Skin epidermis (tissue), 12 donors: ENCODE results near the gene GPR171.

Experiments
- H3K27ac ChIP-seq, 21 experiments: fragments of 200-600 bp; sonication (generic) in 11 of 21; one replicate each; pipeline ENCODE4 v1.5.0; 2020; ENCODE audit warnings: mild to moderate bottlenecking in 3 of 21, inconsistent platforms in 2 of 21, moderate library complexity in 2 of 21
- H3K4me3 ChIP-seq, 7 experiments: fragments of 200-600 bp; sonication (generic) in 2 of 7; one replicate each; pipeline ENCODE4 v1.5.0; 2020; ENCODE audit warnings: inconsistent platforms in 2 of 7, mild to moderate bottlenecking in 2 of 7, moderate library complexity in 1 of 7

GPR171 gene

DNA sequence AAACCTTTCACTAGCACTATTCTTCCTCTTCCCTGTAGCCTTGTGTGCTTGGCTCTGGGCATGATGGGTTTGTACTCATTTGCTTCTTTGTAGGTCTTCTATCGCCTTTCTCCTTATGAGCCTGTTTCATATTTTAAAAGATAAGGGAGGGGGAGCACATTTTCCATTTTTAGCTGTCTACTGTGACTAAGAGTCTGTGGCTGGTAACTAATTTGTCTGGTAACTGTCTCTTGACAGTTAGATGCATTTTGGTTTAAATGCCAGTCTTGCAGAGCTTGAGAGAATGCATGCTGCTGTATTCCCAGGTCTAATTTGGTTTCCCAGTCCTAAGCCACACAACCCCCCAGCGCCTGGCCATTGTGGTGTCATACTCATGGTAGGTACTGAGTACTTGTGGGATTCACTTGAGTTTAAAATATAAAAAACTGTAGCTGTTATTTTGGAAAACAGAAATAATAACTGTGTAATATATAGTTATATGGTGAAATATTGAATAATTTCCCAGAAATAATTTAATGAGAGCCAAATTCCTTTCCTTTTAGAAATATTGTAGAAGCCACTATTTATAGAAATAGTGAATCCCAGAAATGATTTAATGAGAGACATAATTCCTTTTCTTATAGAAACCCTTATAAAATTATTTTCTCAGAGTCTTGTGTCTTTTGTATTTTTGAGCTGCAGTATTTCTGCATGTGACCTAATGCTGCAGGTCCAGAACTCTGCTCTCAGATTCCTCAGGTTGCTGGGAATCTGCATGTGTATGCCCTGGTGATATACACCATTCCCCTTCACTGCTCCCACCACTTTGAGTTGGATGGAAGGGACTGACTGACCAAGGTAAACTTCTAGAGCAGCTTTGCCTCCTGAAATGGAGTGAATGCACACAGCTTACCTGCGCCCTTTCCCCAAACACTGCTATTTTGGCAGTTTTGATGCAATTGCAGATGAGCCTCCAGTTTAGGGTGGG lies 13.9 kb upstream of the GPR171 start:
- Histone ChIP-seq H3K4me3 (no peak overlapping the region), H3K27ac (peak overlapping the region in 1 of 21 experiments; percentile 10)

DNA sequence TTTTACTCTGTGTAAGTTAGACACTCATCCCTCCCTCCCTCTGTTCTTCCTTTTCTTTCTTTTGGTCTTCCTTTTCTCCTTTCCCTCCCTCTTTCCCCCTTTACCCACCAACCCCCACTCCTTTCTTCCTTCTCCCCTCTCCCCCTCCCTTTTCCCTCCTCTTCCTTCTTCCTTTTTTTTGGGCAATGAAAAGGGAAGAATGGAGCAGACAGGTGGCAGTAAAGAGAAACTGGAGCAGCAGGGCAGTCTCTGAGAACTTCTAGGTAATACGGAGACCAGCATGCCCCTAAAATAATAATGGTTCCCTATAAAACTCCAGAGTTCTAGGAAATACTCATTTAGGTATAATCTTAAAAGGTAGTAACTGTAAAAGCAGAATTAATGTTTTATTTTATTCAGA lies 11.4 kb upstream of the GPR171 start:
- H3K27ac ChIP-seq: no peak overlapping the region
- no peak overlapping the region for H3K4me3 ChIP-seq

DNA sequence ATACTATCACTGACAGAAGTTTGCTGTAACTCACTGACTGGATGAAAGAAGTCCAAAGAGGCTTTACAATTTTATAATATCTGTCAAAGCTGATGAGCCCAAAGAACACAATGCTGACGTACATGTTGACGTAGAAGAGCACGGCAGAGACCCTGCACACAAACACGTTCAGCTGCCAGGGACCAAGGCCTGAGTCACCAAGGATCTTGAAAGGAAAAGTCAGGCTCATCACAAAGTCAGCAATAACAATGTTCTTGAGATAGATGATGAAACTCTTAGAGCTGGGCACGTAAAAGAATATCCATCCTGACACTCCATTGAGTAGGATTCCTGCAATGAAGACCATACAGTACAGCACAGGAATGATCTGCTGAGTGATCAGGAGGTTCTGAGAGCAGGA lies 10.9 kb upstream of the GPR171 start:
- no peak overlapping the region for H3K4me3 ChIP-seq
- H3K27ac ChIP-seq: no peak overlapping the region

DNA sequence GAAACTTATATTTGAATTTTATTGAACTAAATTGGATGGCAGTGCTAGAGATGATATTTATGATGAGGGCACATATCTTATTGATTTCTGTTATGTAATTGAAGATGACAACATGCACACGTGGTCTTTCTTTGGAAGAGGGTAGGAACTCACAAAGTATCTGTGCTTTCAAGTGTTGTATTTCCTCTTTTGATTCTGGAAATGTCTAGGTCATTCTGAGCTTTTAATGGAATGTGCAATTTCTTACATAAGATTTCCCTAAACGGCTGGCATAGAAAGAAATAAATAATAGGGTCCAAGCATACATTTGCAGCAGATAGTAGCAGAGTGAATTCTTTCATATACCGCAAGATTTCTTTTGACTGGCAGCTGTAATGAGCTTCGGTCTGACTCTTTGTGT lies 10.1 kb upstream of the GPR171 start:
- Histone ChIP-seq H3K4me3 (no peak overlapping the region), H3K27ac (no peak overlapping the region)

DNA sequence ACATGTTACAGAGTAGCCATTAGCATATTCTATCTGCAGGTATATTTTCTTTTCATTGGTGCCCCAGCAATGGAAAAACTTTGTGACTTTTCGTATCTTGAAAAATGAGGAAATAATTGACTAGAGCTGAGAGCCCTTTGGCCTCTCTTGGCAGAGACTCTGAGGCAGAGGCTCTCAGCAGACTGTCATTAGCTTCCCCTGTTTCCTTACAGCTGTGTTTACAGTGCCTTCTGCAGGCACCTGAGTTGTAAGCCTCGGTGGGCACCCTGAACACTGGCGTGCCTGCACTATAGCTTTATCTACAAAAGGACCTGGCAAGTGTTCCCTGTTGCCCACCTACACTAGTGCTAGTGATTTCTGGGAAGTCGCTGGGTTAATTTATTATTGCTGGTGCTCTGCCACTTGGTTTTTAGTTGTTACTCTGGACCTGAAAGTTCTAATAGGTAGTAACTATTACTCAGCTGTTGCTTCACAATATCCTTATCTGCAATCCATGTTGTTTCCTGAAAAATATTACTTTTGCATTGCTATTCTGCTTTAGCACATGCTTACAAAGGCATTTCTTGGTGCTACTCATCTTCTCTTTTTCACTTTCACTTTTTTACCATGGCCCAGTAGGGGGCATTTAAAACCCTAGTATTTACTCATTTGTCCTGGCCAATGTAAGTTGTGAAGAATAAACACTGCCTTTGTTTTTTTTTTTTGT lies 7.8 kb upstream of the GPR171 start:
- Histone ChIP-seq H3K27ac (peak overlapping the region in 1 of 21 experiments; percentile 32), H3K4me3 (no peak overlapping the region)

DNA sequence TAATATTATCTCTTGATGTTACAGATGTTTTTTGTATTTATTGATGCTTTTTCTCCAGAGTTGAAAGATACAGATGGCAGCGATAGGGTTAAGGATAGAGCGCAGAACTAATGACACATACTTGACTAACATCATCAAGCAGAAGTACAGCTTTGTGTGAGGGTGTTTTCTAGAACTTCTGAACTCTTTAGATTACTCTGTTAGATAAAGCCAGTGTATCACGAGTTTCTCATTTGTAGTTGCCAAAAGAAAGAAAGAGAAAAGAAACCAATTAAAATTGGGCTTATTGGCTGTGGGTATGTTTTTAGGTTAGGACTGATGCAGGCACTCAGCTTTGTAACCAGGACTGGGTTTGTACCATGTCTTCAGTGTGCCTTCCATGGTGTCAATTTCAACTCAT lies 6.6 kb upstream of the GPR171 start:
- Histone ChIP-seq H3K27ac (peak overlapping the region in 1 of 21 experiments; percentile 8), H3K4me3 (no peak overlapping the region)

DNA sequence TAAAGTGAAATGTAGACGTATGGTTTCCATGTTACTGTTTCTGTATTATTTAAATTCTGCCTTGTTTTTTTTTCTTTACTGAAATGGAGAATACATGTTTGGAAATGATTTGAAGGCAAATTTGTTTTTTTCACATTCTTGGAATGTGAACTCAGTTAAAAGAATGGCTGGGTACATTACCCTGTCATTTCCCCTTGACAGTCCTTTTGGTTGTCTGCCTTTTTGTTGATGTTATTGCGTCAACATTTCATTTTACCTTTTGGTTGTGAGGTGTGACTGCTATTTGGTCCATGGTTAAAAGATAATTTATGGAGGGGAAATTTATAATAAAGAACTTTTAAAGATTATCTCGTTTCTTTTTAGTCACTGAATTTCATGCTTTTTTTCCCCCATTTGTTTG lies 3.2 kb upstream of the GPR171 start:
- no peak overlapping the region for H3K27ac ChIP-seq
- no peak overlapping the region for H3K4me3 ChIP-seq

DNA sequence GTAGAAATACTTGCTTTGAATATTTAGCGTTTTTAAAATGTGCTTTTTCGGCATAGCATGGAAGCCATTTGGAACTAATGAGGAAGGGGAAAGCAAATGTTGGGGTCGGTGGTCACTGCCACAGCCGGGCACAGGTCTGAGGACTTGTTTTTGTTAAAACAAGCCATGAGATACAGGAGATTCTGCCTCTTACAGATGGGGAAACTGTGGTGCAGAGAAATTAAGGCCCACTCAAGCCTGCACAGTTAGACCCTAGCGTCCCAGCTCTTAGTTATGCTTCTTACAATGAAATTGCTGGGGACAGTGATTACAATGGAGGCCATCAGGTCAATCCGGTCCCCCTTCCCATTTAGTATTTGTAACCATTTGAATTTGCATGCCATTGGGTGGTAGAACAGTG lies 2.5 kb upstream of the GPR171 start:
- Histone ChIP-seq H3K27ac (peak overlapping the region in 5 of 21 experiments; percentile 29 to 89 (median 48)), H3K4me3 (no peak overlapping the region)

DNA sequence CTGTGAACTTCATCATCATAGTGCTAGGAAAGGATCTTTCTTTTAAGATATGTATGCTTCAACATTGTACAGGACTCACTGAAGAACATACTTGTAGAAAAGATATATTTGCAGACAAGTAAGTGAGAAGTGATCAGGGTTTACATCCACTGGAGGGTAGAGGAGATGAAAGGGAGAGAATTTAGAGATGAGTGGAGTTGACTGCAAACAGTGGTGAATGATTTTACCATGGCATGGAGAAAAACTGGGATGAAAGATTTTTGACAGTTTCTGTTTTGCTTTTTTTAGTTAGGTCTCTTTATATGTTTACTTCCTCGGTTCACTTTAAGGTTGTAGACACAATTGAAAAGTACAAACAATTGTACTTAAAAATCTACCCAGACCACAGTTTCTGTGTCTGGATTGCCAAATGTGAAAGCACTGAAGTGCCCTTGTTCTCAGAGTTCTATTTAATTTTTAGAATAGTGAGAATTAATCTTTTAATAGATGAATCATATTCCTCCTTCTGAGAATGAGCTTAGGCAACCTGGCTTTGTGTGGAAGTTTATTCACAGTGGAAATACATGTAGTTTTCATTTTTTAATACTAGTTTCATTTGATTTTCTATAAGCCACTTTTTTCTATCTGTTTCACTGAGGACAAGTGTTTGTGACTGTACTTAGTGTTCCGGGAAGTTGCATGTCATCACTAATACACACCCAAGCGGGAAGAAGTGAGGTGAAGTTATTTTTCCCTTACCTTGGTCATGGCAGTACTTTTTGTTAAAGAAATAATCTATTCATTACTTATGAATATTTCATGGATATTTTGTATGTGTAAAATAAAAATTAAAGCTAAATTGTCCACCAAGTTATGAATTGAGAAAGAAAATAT lies 1.8 kb upstream of the GPR171 start:
- H3K27ac ChIP-seq: peak overlapping the region in 8 of 21 experiments; percentile 1 to 89 (median 47)
- no peak overlapping the region for H3K4me3 ChIP-seq

DNA sequence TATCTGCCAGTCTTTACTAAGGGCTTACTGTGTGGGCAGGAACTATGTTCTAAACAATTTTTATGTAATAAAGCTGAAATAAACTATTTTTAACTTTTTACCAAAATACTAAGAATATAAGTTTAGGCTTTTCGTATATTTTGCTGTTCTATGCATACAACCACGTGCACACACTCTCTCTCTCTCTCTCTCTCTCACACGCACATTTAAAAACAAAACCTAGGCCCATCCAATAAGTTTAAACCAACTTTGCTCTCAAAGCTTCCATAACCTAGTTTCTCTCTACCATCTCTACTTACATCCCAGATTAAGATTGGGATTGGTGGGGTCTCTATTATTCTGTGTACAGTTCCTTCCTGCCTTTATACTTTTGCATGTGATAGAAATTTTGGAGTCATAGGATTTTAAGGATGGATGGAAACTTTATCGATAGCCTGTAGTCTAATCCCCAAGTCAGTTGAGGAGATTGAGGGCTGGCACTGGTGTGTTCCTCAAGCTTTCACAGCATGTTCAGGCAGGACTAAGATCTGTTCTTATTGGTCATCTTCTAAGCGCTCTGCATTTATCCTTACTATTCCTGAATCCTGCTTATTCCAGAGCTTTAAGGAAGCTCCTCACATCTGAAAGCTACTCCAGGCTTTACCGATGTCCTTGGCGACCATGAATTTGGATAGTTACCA lies 1.8 kb downstream of the GPR171 start:
- H3K27ac ChIP-seq: peak overlapping the region in 7 of 21 experiments; percentile 9 to 89 (median 75)
- H3K4me3 ChIP-seq: peak overlapping the region in 2 of 7 experiments; percentile 4 to 28

DNA sequence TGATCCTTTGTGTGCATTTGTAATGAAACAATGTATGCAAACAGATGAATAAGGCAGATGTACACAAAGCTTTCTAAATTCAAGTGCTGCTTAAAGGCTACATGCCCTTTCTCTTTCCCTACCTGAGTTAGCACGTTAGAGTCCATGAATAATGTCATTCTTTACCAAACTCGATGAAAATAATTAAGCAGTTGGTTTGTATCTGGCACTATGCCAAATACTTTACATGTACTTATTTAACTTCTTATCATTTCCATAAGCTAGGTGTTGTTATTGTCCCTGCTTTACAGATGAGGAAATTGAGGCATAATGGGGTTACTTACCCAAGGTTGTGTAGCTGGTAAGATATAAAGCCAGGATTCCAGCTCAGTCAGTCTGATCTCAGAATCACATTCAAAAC lies 2.4 kb downstream of the GPR171 start:
- Histone ChIP-seq H3K27ac (peak overlapping the region in 4 of 21 experiments; percentile 6 to 89 (median 77)), H3K4me3 (peak overlapping the region in 1 of 7 experiments; percentile 2)

DNA sequence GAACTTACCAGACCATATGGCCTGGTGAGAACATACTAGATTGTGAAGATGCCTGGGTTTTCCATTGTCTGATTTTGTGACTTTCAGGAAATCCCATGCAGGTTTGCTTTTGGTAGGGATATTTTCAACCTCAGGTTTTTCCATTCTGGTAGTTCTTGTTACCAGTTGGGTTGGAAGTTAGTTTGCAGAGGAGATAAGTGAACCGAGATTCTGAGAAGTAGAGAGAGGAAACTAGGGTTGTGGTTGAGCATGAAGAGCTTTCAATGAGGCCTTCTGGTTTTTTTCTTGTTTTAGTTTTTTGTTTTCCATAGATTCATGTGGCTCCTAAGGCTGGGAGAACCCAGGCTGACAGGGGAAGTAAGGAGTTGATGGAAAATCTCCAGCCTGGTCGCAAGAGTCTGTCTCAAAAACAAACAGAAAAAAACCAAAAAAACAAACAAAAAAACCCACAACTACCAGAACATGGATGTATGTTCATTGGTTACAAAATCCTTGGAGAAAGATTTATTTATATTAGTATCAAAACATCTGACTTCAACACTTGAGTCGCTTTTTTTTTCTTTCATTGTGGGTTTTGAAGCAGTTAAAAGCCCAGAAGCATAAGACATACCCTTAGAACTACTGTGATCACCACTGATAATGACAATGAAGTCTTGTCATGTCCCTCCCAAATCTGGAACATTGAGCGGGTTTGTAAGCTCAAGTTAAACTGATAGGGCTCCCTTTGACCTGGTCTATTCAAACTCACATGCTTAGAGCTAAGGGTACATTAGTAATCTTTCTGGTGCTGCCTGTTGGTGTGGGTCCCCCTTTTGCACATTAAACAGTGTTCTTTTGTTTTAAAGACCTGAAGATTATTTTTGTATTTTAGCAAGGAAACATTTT lies 3.2 kb downstream of the GPR171 start:
- H3K27ac ChIP-seq: peak overlapping the region in 5 of 21 experiments; percentile 6 to 89 (median 23)
- no peak overlapping the region for H3K4me3 ChIP-seq

DNA sequence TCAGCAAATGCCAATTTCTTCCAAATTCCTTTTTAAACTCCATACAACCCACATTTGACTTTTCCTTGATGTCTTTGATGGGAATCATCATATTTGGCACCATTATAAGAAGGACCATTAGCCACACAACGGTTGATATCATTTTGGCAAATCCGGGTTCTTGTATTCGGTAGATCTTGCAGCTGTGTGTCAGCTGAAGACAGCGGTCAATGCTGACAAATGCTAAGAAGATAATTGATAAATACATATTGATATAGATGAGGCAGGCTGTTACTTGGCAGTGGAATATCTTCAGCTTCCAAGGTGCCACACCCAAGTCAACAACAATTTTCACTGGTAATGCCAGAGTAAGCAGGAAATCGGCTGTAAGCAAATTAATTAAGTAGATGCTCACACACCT lies 4.2 kb downstream of the GPR171 start:
- peak overlapping the region in 2 of 21 experiments; percentile 79 to 89 for H3K27ac ChIP-seq

DNA sequence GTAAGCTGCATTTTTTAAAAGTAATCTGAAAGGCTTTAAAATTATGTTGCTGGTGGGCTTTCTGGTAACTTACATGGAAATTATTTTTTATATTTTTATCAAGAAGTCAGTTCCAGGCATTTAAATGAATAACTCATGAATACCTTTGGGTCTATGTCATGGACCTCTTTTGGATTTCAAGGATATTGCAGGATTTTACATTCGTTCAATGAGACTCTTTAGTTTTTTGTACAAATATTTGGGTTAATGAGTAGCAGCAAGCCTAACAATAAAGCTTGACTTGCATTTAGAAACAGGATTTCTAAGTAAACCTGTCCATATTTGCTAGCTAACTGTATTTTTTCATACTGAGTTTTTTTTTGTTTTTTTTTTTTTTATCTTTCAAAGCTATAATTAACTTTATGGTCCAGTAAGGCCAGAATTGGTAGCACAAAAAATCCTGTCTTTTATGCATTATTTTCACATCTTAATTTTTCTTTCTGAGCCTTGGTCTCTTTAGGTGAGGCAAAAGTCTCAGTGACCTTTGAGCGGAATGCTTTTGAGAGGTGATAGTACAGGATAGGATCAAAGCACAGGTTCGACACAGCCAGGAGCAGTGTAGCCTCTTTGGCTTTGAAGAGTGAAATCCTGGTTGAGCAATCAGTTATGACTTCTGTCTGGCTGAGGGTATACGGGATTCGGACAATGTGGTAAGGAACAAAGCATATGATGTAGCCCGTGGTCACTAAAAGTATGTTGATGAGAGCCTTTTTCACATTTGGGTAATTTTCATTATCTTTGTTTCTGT lies 4.8 kb downstream of the GPR171 start:
- no peak overlapping the region for H3K27ac ChIP-seq
- H3K4me3 ChIP-seq: no peak overlapping the region

More for the DNA sequence above, 4.2 kb downstream of the GPR171 start:
- H3K4me3 ChIP-seq: no peak overlapping the region

DNA sequence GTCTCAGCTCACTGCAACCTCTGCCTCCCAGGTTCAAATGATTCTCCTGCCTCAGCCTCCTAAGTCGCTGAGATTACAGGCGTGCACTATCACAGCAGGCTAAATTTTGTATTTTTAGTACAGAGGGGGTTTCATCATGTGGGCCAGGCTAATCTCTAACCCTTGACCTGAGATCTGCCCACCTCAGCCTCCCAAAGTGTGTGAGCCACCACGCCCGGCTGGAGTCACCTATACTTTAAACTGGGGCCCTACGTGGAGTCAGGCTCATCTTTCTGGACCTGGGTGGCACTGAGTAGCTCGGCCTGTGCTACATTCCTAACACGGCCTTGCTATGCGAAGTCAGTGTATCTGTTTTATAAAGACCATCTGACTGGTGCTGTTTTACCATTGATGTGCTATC lies 5.8 kb downstream of the GPR171 start:
- H3K27ac ChIP-seq: no peak overlapping the region

DNA sequence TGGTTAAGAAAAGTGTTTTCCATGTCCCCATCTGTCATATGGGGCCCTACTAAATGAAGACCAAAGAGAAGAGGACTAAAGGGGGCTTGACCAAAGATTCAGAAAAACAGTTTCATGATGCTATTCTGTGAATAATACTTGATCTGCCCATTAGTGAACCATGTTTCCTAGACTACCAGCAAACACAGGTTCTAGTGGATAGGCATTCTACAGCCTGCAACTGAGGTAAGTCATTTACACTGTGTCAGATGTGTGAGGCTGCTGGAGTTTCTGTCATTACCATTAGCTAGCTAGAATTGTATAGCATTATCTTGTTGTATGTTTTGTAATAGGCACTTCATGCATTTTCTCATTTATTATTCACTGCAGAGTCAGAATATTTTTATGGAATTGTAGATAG lies 6.6 kb downstream of the GPR171 start:
- no peak overlapping the region for H3K4me3 ChIP-seq
- H3K27ac ChIP-seq: no peak overlapping the region

More for the DNA sequence above, 5.8 kb downstream of the GPR171 start:
- no peak overlapping the region for H3K4me3 ChIP-seq

DNA sequence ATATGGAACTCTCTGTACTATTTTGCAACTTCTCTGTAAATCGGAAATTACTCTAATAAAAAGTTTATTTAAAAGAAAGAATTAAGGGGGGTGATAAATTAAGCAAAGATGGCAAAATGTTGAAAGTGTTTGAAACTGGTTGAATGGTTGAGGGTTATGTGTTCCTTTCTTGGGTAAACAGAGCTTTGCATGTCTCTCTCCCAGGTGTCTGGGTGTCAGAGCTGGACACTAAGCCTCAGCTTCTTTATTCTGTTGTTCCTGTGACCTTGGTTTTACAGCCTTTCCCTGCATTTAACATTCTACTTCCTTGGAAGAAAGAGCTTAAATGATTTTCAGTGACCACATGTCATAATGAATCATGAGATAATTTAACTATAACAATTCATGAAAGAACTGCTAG lies 7.2 kb downstream of the GPR171 start:
- Histone ChIP-seq H3K4me3 (no peak overlapping the region), H3K27ac (no peak overlapping the region)
